ENCODE data around the gene NMRK1. TPM values are rescaled to one million over a fixed set of nuclear protein-coding genes. Genes with fewer than 3 reads are reported as not detected.
A peak's percentile ranks its signal among the peaks of the same experiment; 100 is the strongest.

NMRK1 gene
- total and polyA plus RNA-seq, 2 donors (not counting 1 experiment from before 2014, with no cell fraction given): 10.1 TPM

DNA sequence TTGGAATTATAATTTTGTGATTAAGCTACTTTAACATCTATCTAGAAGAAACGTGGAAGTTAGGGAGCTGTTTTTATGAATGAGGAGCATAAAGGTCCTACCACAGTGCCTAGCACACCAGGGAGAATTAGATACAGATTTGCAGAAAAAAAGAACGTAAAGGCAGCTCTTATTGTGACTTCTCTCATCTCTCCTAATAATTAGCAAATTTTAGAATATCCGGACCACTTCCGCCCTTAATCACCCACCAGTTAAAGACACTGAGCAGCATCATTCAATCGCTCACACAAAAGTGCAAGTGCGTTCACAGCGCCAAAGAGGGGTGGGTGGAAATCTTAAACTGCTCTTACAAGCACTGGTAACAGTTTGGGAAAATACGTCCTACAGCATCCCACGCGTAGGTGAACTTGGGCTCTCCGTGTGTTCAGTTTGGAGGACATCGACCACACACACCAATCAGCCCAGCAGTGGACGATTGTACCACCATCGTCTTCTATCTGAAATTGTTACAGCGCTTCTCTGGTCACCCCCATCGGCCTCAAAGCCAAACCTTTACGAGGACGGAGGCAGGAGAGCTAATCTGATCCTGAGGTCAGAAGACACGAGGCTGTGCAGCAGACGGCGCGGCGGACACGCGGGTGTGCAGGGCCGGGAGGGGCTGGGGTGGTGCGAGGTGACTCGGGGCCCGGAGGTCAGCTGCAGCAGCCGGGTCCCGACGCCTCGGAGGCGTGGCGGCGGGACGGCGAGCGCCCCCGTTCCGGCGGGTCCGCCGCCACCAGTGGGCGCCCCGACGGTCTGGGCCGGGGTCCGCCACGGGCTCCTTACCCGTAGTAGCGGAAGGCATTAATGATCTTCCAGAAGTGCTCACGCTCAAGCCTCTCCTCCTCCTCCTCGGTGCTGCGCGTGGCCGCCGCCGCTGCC, 60.5 kb downstream of the NMRK1 start:
- Histone ChIP-seq H3K4me1 (ENCODE audit: control insufficient read depth in 2 of 2, insufficient read depth in 2 of 2, low read length in 2 of 2) (peaks cover 17 to 19% of the 10 kb centered on the region in 2 donors), H3K9me3 (ENCODE audit: control extremely low read depth in 1 of 3, control insufficient read depth in 2 of 3, insufficient read depth in 1 of 3, low read length in 2 of 3) (no peaks in the 10 kb centered on the region), H3K27me3 (replicated peaks in 1 of 4; ENCODE audit: control extremely low read depth in 1 of 4, control insufficient read depth in 3 of 4, insufficient read depth in 4 of 4, low read length in 3 of 4) (no peaks in the 10 kb centered on the region), H3K9ac (ENCODE audit: low read length) (peak overlapping the region; percentile 80), H3K4me3 (ENCODE audit: control extremely low read depth in 1 of 5, extremely low read depth in 1 of 5, insufficient read depth in 1 of 5, low read depth in 2 of 5, low read length in 4 of 5) (peak overlapping the region; percentile 52 to 85 (median 71)), H3K79me2 (ENCODE audit: control insufficient read depth, insufficient read depth, low read length) (peaks cover 47% of the 10 kb centered on the region), H2AFZ (ENCODE audit: insufficient read depth, low read depth, low read length, poor library complexity, severe bottlenecking) (peak overlapping the region; percentile 98), H3K27ac (ENCODE audit: low read length in 2 of 2) (peak overlapping the region; percentile 53 to 85), H4K20me1 (ENCODE audit: control insufficient read depth, insufficient read depth, low read length, poor library complexity, severe bottlenecking) (peaks cover 19% of the 10 kb centered on the region), H3K36me3 (replicated peaks in 1 of 2; ENCODE audit: control extremely low read depth in 1 of 2, control insufficient read depth in 1 of 2, extremely low read depth in 1 of 2, insufficient read depth in 2 of 2, low read length in 1 of 2) (no peaks in the 10 kb centered on the region), H3K4me2 (replicated peaks; ENCODE audit: low read depth, low read length, poor library complexity, severe bottlenecking) (peak overlapping the region; percentile 79)
- H3K9me3 Mint-ChIP-seq (ENCODE audit: insufficient read depth): no peaks in the 10 kb centered on the region
- H3K27ac Mint-ChIP-seq: peak overlapping the region; percentile 98
- intact Hi-C loops (cut with micrococcal nuclease): loop anchor here (1.0 kb wide), 4 partner anchors 27 to 75 kb away; partner anchors contain the start of genes C9orf40, NMRK1 and OSTF1
- WGBS (ENCODE audit: insufficient coverage): under 1% methylated on average over 55 of the region's 59 CpGs
- H3K27me3 Mint-ChIP-seq: no peaks in the 10 kb centered on the region
- ChIA-PET POLR2A (interaction anchor here (0.6 to 2.5 kb wide), 6 partner anchors 21 to 1367 kb away, joined by 3 to 27 read pairs (median 8); partner anchors contain the start of genes C9orf40, NMRK1, OSTF1 and RFK), CTCF (interaction anchor here (0.6 to 4.9 kb wide), 21 partner anchors 10 to 253 kb away, joined by 3 to 27 read pairs (median 6); partner anchors contain the start of genes C9orf40, NMRK1 and OSTF1)
- DNase-seq: no peak
- TF ChIP-seq, protein P1, sequence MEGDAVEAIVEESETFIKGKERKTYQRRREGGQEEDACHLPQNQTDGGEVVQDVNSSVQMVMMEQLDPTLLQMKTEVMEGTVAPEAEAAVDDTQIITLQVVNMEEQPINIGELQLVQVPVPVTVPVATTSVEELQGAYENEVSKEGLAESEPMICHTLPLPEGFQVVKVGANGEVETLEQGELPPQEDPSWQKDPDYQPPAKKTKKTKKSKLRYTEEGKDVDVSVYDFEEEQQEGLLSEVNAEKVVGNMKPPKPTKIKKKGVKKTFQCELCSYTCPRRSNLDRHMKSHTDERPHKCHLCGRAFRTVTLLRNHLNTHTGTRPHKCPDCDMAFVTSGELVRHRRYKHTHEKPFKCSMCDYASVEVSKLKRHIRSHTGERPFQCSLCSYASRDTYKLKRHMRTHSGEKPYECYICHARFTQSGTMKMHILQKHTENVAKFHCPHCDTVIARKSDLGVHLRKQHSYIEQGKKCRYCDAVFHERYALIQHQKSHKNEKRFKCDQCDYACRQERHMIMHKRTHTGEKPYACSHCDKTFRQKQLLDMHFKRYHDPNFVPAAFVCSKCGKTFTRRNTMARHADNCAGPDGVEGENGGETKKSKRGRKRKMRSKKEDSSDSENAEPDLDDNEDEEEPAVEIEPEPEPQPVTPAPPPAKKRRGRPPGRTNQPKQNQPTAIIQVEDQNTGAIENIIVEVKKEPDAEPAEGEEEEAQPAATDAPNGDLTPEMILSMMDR (IDR thresholded peaks at IDR 0.05): no peak
- no peak for TF ChIP-seq EZH2 (IDR thresholded peaks at IDR 0.05; ENCODE audit: borderline replicate concordance, insufficient read depth, low read depth, low read length, poor library complexity, severe bottlenecking)
- peak; percentile 28 for ATAC-seq (ENCODE audit: low read depth)
- peak overlapping the region; percentile 99 for H3K4me3 Mint-ChIP-seq
- peaks cover 33% of the 10 kb centered on the region for H3K4me1 Mint-ChIP-seq

DNA sequence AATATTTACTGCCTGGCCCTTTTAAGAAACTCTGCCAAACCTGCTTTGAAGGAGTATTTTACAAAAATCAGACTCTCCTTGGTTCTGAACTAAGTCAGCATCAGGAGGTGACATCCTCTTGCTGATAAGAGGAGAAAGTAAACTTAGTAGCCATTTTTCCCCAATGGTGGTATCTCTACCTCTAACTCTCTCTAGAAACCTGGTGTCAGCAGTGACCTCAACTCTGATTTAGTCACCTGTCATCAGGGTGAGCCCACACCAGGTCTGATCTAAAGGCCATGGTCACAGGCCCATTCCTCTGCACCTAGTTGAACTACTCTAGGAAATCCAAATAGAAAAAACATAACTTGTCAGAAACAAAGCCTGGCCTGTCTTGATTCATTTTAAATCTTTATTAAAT, 64.1 kb downstream of the NMRK1 start:
- intact Hi-C loops (cut with micrococcal nuclease): no loop called here
- CTCF ChIA-PET: interaction anchor here (1.2 to 2.3 kb wide), 2 partner anchors 248 to 251 kb away, joined by 4 to 7 read pairs; no protein-coding TSS in a partner anchor
- POLR2A ChIA-PET: no interaction called here

More for the DNA sequence above, 64.1 kb downstream of the NMRK1 start:
- Histone ChIP-seq H3K9ac (ENCODE audit: low read length) (no peak overlapping the region), H3K36me3 (replicated peaks in 1 of 2; ENCODE audit: control extremely low read depth in 1 of 2, control insufficient read depth in 1 of 2, extremely low read depth in 1 of 2, insufficient read depth in 2 of 2, low read length in 1 of 2) (no peaks in the 10 kb centered on the region), H3K27me3 (replicated peaks in 1 of 4; ENCODE audit: control extremely low read depth in 1 of 4, control insufficient read depth in 3 of 4, insufficient read depth in 4 of 4, low read length in 3 of 4) (no peaks in the 10 kb centered on the region), H3K9me3 (ENCODE audit: control extremely low read depth in 1 of 3, control insufficient read depth in 2 of 3, insufficient read depth in 1 of 3, low read length in 2 of 3) (no peaks in the 10 kb centered on the region), H3K4me1 (ENCODE audit: control insufficient read depth in 2 of 2, insufficient read depth in 2 of 2, low read length in 2 of 2) (peaks cover 14 to 22% of the 10 kb centered on the region in 2 donors), H2AFZ (ENCODE audit: insufficient read depth, low read depth, low read length, poor library complexity, severe bottlenecking) (no peak overlapping the region), H3K79me2 (ENCODE audit: control insufficient read depth, insufficient read depth, low read length) (peaks cover 75% of the 10 kb centered on the region), H3K4me2 (replicated peaks; ENCODE audit: low read depth, low read length, poor library complexity, severe bottlenecking) (no peak overlapping the region), H4K20me1 (ENCODE audit: control insufficient read depth, insufficient read depth, low read length, poor library complexity, severe bottlenecking) (peaks cover 36% of the 10 kb centered on the region), H3K27ac (ENCODE audit: low read length in 2 of 2) (no peak overlapping the region), H3K4me3 (ENCODE audit: control extremely low read depth in 1 of 5, extremely low read depth in 1 of 5, insufficient read depth in 1 of 5, low read depth in 2 of 5, low read length in 4 of 5) (no peak overlapping the region)
- peaks cover 45% of the 10 kb centered on the region for H3K4me1 Mint-ChIP-seq
- ATAC-seq (ENCODE audit: low read depth) (no peak), DNase-seq (no peak)
- no peaks in the 10 kb centered on the region for H3K9me3 Mint-ChIP-seq (ENCODE audit: insufficient read depth)
- no peak overlapping the region for H3K4me3 Mint-ChIP-seq
- H3K27me3 Mint-ChIP-seq: no peaks in the 10 kb centered on the region
- TF ChIP-seq, protein P1 (IDR thresholded peaks at IDR 0.05): no peak
- no peak for TF ChIP-seq EZH2 (IDR thresholded peaks at IDR 0.05; ENCODE audit: borderline replicate concordance, insufficient read depth, low read depth, low read length, poor library complexity, severe bottlenecking)
- no peak overlapping the region for H3K27ac Mint-ChIP-seq
